Panc1 (cell line): Measurements from ENCODE around the gene PPIL6.

Experiments
- CTCF ChIP-seq: fragments of 450-650 bp; IDR thresholded peaks from 2 replicates; pipeline ENCODE4 v1.5.1; 2017; ENCODE audit warnings: mild to moderate bottlenecking
- POLR2AphosphoS5 ChIP-seq: IDR thresholded peaks from 2 replicates; pipeline ENCODE4 v1.6.1; 2012; ENCODE audit warnings: mild to moderate bottlenecking, low read depth, low read length, moderate library complexity
- REST ChIP-seq, 2 experiments: IDR thresholded peaks; 2 replicates each; pipeline ENCODE4 v1.6.1; 2011 to 2012; ENCODE audit warnings: low read depth in 2 of 2, control low read depth in 1 of 2, low read length in 1 of 2, mild to moderate bottlenecking in 1 of 2, moderate library complexity in 1 of 2; ENCODE audit not compliant: insufficient read depth in 1 of 2
- SIN3A ChIP-seq: IDR thresholded peaks from 2 replicates; pipeline ENCODE4 v1.6.1; 2012; ENCODE audit warnings: low read depth, mild to moderate bottlenecking, low read length, moderate library complexity, borderline replicate concordance; ENCODE audit not compliant: insufficient read depth
- TCF7L2 ChIP-seq: IDR thresholded peaks from 2 replicates; pipeline ENCODE4 v1.6.1; 2011; ENCODE audit warnings: mild to moderate bottlenecking, low read depth, low read length, inconsistent platforms

GRCh38 chr6:109457562-109457996, 17.2 kb upstream of the PPIL6 start:
- TF ChIP-seq CTCF (no peak), POLR2AphosphoS5 (0 out of 2 replicates have a peak, but pooled peaks have one; percentile 33), SIN3A (no peak), REST (IDR thresholded peaks at IDR 0.05; ENCODE audit: insufficient read depth in 1 of 2, low read depth in 2 of 2, low read length in 1 of 2) (no peak), TCF7L2 (no peak)
